Endometrial microvascular endothelial cells (primary cell): Measurements from ENCODE around the gene FANCD2. TPM values are rescaled to one million over a fixed set of nuclear protein-coding genes. Genes with fewer than 3 reads are reported as not detected.
"Not testable (repeated sequence)": the region's sequence is repeated elsewhere in the genome, so short reads cannot be mapped to it uniquely, and the experiment has no call there.

Experiments used
- in situ Hi-C: cut with HindIII; loops from 2 replicates; pipeline ENCODE4 v1.10.0; 2017; ENCODE audit warnings: low sequenced_read_pairs, low pct_unique_long_range_greater_than_20kb; ENCODE audit errors: inconsistent ontology term
- total RNA-seq: library from RNA; depleted of rRNA; stranded (reverse); fragments of >200 nt; gene quantifications from one replicate; pipeline ENCODE4 v1.2.3, GENCODE V29; 2015; ENCODE audit errors: inconsistent ontology term

The FANCD2 gene
- total RNA-seq, result 71.3 TPM

- in situ Hi-C loops, result no loop called here
Observed at GRCh38 chr3:10026084-10026890, at the start of gene FANCD2. FANCD2 (plus strand) TSS chr3:10026437; CDS start chr3:10028658, 2,221 bp downstream.

GRCh38 chr3:9976721-9977709, 49.2 kb upstream of the FANCD2 start:
- in situ Hi-C loops, result no loop called here

GRCh38 chr3:9978710-9979305, 47.4 kb upstream of the FANCD2 start:
- in situ Hi-C loops, result no loop called here

DNA sequence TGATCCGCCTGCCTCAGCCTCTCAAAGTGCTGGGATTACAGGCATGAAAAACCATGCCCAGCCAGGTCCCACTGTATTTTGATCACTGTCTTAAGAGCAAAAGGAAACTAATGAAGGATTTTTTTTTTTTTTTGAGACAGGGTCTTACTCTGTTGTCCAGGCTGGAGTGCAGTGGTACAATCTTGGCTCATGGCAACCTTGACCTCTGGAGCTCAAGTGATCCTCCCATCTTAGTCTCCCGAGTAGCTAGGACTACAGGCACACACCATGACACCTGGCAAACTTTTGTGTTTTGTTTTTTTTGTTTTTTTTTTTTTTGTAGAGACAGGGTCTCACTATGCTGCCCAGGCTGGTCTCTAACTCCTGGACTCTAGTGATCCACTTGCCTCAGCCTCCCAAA, 46.0 kb upstream of the FANCD2 start:
- in situ Hi-C loops, result no loop called here

GRCh38 chr3:9986230-9986725, 40.0 kb upstream of the FANCD2 start:
- in situ Hi-C loops, result no loop called here

DNA sequence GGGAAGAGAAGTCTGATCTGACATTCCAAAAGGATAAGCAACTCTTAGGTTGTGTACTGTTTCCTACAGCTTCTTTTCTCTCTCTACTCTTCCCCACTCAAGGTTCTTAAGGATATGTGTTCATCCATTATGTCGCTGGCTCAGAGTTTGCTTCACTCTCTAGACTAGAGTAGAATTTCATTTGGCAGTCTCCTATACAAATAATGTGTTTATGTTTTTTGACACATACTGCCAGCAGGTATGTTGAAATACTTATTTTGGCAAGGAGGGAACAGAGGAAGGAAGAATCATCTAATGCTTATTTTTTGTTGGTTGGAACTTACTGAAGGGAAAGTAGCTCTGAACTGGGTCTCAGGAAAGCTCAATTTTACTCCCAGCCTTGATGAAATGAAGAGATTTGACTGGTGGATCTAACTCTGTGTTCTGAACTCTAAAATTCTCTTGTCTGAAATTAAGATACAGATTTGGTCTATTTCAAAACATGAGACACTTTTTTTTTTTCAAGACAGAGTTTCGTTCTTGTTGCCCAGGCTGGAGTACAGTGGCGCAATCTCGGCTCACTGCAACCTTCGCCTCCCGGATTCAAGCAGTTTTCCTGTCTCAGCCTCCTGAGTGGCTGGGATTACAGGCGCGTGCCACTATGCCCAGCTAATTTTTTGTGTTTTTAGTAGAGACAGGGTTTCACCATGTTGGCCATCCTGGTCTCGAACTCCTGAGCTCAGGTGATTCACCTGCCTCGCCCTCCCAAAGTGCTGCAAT, 32.0 kb upstream of the FANCD2 start:
- in situ Hi-C loops, result no loop called here

- in situ Hi-C loops, result no loop called here
Observed at GRCh38 chr3:10000686-10001085, 25.6 kb upstream of the FANCD2 start.

GRCh38 chr3:10002951-10003350, 23.3 kb upstream of the FANCD2 start:
- in situ Hi-C loops, result no loop called here

DNA sequence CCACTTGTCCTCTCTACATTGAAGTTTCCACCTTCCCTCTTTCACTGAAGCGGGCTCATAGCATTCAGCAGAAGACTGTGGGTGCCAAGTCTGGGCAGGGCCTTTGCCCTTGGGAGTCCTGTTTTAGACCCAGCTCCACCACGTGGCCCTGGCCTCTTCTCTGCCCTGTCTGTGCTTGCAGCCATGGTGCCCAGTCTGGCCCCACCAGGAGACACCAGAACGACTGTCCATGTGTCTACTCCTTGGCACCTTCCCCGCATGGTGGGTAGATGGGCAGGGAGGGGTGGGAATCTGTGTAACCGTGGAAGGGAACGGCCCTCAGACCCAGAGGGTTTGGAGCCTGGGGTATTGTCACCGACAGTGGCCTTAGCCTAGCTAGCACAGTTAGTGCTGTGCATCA, 21.7 kb upstream of the FANCD2 start:
- in situ Hi-C loops, result no loop called here

- in situ Hi-C loops, result no loop called here
Observed at GRCh38 chr3:10004960-10005564, 21.2 kb upstream of the FANCD2 start.

- in situ Hi-C loops, result no loop called here
Observed at GRCh38 chr3:10006048-10006761, 20.0 kb upstream of the FANCD2 start.

- in situ Hi-C loops, result no loop called here
Observed at GRCh38 chr3:10006762-10007090, 19.5 kb upstream of the FANCD2 start.

DNA sequence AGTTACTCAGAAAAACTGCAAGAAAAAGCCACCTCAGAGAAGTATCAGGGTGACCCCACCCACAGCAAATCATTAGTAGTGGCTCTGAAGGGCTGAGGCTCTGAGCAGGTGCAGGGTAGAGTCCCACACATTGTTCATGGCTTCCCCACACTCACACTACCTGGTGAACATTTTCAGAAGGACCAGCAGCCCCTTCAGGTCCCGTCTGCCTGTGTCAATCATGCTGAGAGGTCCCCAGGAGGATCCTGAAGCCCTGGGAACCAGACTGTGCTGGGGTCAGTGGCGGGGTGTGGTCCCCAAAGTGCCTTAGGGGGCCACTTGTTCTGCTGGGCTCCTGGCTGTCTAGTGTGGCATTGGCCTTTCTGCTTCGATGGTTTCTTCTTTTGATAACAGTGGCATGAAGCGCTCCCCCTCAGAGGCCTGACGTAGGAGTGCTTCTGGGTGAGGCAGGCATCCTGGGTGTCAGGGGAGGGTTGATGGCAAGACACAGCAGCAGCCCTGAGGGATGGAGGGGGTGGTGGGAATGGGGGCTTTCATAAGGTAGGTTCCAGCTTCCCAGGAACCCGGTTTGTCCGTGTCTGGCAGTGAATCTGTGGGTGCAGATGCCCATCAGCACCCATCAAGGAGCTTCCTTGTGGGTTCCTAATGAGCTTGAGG, 19.0 kb upstream of the FANCD2 start:
- in situ Hi-C loops, result no loop called here

- in situ Hi-C loops, result not testable (repeated sequence)
Observed at GRCh38 chr3:10008216-10008587, 18.0 kb upstream of the FANCD2 start.

- in situ Hi-C loops, result no loop called here
Observed at GRCh38 chr3:10008588-10009344, 17.5 kb upstream of the FANCD2 start.

DNA sequence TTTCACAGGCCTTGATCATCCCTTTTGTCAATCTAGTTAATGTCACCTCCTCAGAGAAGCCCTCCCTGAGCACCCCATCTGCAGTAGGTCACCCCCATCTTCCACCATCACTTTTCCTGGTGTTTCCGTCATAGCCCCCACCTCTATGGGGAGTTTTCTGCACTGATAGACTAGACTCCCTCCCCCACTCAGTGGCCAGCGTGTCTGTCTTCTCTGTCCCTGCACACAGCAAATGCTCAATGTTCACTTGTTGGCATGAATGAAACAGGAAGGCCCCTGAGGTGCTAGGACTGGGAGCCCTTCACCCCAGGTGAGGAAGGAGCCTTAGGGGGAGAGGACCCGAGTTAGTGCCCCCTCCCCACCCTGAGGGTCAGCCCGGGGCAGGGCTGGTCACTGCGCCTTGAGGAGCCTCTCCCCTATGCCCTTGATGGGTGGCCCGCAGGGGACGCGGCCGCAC, 15.8 kb upstream of the FANCD2 start:
- in situ Hi-C loops, result no loop called here
